IPS-NIHi7 (cell line): ENCODE measurements around the gene TKT.

Experiments used
- DNase-seq: peaks from one replicate; pipeline ENCODE4 v3.0.0; 2012; ENCODE audit warnings: mixed read lengths; ENCODE audit errors: extremely low spot score

The TKT gene

GRCh38 chr3:53225651-53226050, 30.2 kb downstream of the TKT start:
- DNase-seq, result peak; percentile 3

- no peak for DNase-seq
Measured at GRCh38 chr3:53225181-53225580, 30.6 kb downstream of the TKT start.

GRCh38 chr3:53224536-53224935, 31.3 kb downstream of the TKT start:
- peak; percentile 6 for DNase-seq

GRCh38 chr3:53224026-53224425, 31.8 kb downstream of the TKT start:
- DNase-seq, result peak; percentile 10

GRCh38 chr3:53223541-53223966, 32.3 kb downstream of the TKT start:
- DNase-seq, result peak; percentile 10

- no peak for DNase-seq
Measured at GRCh38 chr3:53223025-53223424, 32.8 kb downstream of the TKT start.

- DNase-seq, result no peak
Measured at GRCh38 chr3:53222183-53222901, 33.5 kb downstream of the TKT start.

GRCh38 chr3:53221827-53222182, 34.0 kb downstream of the TKT start:
- no peak for DNase-seq

- DNase-seq, result no peak
Measured at GRCh38 chr3:53221345-53221744, 34.5 kb downstream of the TKT start.

GRCh38 chr3:53219895-53220483, 35.8 kb downstream of the TKT start:
- peak; percentile 94 for DNase-seq

GRCh38 chr3:53218131-53218530, 37.7 kb downstream of the TKT start:
- no peak for DNase-seq

- no peak for DNase-seq
Measured at GRCh38 chr3:53217175-53217574, 38.6 kb downstream of the TKT start.

GRCh38 chr3:53216723-53217122, 39.1 kb downstream of the TKT start:
- no peak for DNase-seq

GRCh38 chr3:53215816-53216215, 40.0 kb downstream of the TKT start:
- no peak for DNase-seq

GRCh38 chr3:53213276-53213675, 42.5 kb downstream of the TKT start:
- no peak for DNase-seq

GRCh38 chr3:53211706-53212702, 43.8 kb downstream of the TKT start:
- no peak for DNase-seq

GRCh38 chr3:53202331-53203015, 53.3 kb downstream of the TKT start:
- DNase-seq, result no peak

- no peak for DNase-seq
Measured at GRCh38 chr3:53200501-53201498, 55.0 kb downstream of the TKT start.

- no peak for DNase-seq
Measured at GRCh38 chr3:53199834-53200233, 56.0 kb downstream of the TKT start.

GRCh38 chr3:53198996-53199395, 56.8 kb downstream of the TKT start:
- no peak for DNase-seq
